SKM-1 treated with dmso at 0.1 percent for 144 hours (cell line): Measurements from ENCODE around the gene KRT15.

ENCODE experiments used
- DNase-seq: peaks from one replicate; lab custom pipeline; 2025; ENCODE audit not compliant: unreplicated experiment; lab: John Stamatoyannopoulos, UW

Gene KRT15

DNA sequence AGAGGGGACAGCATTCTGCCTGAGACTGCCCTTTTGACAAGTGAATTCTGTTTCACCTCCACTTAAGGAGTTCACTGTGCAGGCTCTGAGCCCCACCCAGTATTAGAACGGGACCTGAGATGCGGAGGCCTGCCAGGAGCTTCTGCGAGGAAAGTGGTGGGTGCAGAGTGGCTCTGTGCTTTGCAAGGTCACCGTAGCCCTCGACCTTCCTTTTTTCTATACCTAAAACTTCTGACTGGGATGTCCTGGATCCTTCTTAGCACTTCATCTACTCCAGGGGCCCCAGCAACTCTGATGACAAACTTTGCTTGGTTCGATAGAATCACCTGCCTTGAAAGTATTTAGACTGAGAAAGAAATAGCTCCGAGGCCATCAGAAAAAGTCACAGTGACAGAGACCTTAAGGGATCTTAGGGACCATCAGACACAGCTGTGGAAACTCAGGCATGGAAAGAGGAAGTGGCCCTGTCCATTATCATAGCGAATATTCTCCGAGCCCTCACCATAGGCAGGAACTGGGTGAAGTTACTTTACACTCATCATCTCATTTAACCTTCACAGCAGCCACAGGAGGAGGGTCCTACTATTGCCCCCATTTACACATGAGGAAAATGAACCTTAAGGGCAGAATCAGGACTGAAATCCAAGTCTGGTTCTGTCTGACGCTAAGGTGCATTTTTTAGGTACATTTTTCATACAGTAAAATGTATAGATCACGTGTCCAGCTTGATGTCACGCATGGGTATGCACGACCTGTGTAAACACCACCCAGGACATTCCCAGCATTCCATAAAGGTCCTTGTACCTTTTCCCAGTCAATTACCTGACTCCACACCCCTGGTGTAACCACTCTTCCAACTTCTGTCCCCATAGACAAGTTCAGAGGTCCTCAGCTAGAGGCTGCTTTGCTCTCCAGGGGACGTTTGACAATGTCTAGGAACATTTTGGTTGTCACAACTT lies 12.6 kb downstream of the KRT15 start:
- DNase-seq: peak; percentile 66

DNA sequence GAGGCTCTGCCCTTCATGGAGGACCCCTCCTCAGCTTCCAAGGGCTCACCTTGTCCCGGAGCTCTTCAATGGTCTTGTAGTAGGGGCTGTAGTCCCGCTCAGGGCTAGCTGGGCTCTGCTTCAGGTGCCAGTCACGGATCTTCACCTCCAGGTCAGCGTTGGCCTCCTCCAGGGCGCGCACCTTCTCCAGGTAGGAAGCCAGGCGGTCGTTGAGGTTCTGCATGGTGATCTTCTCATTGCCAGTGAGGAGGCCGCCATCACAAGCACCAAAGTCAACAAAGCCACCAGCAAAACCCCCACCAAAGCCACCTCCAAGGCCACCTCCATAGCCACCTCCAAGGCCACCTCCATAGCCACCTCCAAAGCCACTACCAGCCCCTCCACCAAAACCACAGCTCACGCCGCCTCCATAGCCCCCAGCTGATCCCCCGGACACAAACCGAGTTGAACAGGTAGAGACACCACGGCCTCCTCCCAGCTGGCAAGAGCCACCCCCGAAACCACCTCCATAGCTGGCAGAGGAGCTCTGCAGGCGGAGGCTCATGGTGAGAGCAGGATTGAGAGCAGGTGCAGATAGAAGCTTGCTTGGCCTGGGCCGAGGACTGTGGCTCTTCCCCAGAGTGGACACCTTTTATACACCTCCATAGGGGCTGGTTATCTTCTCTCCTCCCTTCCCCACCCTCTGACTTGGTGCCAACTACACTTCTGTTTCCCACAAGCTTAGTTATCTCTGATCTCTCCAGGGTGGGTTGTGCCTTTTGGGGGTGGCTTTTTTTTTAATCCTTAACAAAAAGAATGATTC lies 13.5 kb downstream of the KRT15 start, which contains the start of gene KRT13:
KRT13 (minus strand) TSS at position 606 of the 802 bp plus-strand sequence; CDS start at position 544, 62 bp downstream.
- no peak for DNase-seq

DNA sequence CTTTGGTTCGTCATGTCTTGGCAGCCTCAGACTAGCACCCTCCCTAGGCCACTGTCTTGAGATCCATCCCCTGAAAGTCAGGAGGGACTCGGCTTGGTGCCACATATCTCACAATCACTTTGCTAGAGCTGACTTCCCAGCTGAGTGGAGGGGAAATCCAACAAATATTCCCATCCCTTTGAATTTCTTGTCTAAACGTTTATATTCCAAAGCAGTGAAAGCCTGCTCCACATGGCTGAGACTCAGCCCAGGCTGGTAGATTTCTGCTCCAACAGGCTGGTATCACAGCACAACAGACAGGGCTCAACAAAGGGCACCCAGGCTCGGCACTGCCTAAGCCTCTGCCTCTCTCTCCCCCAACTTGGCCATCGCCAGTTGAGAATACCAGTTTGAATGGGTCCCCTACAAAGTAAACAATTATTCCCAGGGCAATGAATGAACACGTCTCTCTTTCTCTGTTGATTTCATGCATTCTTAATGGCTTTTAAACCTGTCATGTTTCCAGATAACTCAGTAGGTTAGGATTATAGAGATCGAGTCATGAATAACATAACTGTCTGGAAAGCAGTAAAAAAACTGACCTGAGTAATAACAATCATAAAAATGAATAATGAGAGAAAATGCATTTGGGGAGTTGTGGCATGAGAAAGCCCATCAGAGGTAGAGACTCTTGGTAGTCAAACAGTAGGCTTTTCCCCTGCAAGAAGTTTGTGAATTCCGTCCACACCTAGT lies 14.3 kb downstream of the KRT15 start:
- no peak for DNase-seq

DNA sequence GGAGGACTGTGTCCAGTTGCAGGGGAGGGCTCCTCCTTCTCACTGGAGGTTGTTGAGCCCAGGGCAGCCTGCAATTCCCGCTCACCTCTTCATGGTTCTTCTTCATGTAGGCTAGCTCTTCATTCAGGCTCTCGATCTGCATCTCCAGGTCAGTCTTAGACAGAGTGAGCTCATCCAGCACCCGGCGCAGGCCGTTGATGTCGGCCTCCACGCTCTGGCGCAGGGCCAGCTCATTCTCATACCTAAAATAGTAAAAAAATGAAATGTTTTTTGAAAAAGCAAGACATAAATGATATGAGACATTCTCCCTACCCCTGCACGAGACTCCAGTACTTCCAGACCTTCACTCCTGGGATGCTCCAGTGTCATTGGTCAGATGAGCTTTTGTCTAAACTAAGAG lies 15.5 kb downstream of the KRT15 start:
- DNase-seq: no peak

DNA sequence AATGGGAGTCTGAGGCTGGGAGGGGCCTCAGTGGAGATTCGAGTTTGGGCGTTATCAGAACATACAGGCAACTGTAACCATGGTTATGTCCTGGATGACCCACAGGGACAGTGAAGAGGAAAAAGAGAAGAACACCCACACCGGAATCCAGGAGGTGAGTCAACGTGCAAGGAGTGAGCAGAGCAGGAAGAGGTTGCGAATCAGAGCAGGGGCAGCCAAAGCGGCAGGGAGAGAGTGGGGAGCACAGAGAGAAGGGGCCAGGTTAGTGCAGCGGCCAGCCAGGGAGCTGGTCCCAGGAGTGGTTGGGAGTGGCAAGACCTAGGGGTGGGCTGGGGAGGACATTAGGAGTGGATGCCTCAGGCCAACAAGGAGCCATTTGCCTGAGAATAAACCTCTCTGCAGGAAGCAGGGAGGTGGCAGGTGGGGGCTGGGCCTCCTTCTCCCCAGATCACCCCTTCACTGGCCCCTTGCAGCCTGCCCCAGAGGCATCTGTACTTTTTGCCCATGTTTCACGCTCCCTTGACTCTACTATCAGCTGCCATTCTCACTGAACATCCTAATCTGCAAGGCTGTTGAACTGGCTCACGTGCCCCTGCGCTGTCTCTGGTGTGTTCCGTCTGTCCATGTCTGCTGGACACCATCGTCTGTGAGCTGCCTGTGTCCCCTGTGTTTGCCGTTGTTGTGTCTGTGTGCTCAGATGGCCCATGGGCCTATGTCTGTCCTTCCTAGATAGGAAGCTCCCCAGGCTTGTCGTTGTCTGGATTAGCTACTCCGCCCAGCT lies 18.4 kb downstream of the KRT15 start:
- DNase-seq: peak; percentile 43

DNA sequence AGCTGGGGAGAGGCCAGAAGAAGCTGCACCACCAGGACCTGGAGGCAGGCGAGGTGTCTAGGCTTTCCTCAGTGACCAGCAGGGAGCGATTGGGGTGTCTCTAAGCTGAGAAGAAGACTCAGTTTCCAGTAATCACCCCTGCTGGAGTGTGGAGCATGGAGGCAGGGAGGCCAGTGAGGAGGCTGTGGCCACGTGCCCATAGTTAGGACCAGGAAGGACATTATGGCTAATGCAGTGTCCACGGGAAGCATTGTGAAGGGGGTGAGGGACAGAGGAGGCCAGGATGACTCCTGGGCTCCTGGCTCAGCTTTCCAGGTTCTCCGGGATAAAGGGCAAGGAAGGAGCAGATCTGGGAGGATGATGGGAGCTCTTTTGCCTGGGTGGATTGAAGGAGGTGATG lies 19.0 kb downstream of the KRT15 start:
- no peak for DNase-seq

DNA sequence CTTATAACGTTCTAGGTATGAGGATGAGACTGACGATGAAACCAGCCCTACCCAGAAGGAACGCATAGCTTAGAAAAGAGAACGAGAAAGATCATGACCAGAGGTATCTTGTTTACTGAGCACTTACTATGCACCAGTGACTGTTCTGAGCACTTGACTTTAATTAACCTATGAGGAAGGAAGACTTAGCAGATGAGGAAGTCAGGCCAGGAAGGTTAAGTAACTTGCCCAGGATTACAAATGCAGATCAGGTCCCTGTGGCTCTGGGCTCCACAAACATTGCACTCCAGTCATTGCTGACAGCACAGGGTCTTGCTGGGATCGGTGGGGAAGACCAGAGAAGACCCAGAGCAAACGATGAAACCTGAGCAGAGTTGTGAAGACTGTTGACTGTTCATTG lies 20.4 kb downstream of the KRT15 start:
- peak; percentile 94 for DNase-seq

DNA sequence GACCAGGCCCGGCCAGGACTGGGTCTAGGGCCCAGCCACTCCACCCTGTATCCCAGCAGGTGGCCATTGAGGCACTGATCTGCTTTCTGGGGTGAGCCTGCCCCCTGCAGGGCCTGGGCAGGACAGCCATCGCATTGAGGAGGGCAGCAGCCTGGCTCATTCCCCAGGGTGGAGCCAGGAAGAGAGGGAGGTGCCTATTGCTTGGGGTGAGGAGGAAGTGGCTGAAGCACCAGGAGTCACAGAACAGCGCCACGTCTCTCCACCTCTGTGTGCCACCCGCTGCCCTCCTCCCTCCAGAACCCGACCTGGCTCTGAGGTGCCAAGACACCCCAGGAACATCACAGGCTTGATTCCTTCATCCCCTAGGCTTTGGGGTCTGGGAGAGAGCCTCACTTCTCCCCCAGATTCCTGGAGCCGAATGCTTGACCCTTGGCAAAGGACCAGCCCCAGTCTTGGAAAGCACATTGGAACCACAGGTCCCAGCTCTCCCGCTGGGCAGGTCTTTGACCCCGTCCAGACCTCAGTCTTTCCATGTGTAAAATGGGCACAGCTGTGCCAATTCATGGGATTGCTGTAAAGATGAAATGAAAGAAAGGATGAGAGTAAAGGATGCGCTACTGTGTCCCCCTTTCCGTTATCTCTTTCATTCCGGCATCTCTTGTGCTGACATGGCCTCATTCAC lies 21.7 kb downstream of the KRT15 start:
- DNase-seq: peak; percentile 97

DNA sequence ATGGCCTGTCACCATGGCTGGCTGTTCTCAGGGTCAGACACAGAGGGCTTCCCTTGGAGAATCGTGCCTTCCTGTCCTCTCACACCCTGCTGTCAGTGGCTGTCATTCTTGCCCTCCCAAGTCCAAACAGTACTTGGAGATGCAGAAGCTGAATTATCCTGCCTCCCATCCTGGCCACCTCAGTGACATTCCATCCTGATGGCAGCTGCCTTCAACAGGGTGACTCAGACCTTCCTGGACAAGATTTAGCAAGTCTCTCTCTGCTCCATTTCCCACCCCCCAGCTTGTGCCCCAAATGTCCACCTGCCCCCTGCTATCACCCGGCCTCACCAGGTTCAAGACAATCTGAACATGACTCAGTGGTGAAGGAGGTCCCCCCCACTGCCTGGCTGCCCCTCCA lies 24.2 kb downstream of the KRT15 start:
- DNase-seq: no peak

DNA sequence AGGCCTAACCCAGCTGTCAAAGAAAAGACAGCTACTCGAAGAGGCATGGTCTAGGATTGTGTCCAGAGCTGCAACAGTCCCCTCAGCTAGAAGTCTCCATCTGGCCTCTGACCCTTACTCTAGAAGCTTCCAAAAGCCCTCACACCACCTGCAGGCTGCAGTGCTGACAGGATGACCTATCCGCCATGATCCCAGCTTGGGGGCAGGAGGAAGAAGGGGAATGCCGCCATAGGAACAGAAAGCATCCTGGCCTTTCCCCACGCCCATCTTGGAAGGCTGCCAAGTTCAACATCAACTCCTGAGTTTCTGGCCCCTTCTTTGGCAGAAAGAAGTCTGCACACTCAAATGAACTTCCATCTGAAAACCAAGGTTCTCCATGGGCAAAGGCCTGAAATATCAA lies 25.9 kb downstream of the KRT15 start:
- DNase-seq: peak; percentile 87

DNA sequence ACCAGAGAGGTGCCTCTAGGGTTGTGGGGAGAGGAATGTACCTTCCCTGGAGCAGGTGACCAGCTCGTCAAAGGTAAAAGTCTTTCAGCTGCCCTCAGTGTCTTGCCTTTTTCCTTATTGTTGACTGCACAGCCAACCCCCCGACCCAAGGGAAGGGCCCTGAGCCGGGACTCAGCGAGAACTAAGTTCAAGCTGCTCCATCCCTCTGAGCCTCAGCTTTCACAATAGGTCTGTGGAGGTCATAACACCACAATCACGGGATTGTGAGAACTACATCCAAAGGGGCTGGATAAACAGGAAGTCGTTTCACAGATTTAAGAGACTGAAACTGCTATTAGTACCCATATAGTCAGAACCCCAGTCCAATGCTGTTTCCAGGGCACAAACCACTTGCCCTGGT lies 26.3 kb downstream of the KRT15 start:
- no peak for DNase-seq

DNA sequence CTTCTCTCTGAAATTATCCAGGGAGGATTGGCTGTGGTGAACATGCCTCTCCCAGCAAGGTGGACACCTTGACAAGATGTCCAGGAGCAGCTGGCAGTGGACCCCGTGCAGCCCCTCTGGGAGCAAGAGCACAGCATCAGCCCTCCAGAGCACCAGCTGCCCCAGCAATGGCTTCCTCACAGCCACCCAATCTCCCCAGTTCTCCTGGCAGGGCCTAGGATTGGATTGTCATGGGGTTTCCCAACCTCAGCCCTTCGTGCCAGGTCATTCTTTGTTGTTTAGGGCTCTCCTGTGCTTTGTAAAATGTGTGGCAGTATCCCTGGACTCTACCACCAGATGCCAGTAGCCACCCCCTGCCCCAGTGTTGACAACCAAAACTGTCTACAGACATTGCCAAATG lies 27.2 kb downstream of the KRT15 start:
- DNase-seq: no peak

DNA sequence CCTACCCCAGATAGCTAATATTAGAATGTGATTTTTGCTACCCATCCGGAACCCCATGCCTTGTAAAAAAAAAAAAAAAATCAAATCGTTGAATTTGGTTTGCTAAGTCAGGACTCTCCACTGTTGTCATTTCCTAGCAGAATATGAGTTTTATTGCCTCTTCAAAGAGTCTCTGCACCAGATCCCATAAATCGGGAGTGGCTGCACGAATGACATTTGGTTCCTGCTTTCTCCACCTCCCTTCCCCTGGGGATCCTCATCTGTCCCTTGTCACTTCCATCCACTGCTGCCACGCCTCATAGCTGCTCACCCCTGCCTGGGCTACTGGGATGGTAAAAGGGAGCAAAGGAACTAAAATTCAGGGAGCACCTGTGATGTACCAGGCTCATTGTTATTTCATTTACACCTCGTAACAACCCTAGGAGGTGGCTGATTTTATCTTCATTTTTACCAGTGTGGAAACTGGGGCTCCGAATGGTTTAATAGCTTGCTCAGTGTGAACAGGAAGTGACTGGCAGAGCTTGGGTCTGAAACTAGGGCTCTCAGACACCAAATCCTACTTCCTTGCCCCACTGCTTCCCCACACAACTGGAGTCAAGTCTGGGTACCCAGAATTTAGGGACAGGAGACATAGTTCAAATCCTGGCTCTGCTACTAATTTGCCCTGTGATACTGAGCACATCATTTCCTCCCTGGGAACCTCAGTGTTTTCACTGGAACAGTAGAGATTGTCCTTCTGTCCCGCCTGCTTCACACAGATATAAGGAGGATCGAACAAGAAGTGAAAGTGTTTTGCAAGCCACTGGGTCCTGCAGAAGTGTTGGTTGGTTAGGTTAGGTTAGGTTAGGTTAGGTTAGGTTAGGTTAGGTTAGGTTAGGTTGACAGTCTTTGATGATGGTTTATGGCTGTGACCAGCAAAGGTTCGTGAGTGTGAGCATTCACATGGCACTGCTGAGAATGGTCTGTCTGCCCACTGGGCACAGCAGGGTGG lies 28.4 kb downstream of the KRT15 start:
- DNase-seq: peak; percentile 6

DNA sequence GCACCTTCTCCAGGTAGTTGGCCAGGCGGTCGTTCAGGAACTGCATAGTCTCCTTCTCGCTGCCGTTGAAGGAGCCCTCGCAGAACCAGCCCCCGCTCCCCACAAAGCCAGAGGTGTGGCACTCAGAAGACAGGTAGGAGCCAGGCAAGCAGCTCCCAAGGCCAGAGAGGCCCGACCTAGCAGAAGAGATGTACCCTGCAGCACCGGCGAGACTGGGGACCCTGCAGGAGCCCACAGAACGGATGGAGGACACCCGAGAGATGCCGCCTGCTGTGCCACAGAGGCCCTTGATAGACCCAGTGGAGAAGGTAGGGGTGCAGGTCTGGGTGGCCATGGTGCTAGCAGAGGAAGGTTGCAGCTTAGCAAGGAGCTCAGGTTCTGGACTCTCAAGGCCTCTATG lies 29.2 kb downstream of the KRT15 start, which contains the start of gene KRT36:
KRT36 (minus strand) TSS at position 380 of the 400 bp plus-strand sequence; CDS start at position 334, 46 bp downstream.
- no peak for DNase-seq

DNA sequence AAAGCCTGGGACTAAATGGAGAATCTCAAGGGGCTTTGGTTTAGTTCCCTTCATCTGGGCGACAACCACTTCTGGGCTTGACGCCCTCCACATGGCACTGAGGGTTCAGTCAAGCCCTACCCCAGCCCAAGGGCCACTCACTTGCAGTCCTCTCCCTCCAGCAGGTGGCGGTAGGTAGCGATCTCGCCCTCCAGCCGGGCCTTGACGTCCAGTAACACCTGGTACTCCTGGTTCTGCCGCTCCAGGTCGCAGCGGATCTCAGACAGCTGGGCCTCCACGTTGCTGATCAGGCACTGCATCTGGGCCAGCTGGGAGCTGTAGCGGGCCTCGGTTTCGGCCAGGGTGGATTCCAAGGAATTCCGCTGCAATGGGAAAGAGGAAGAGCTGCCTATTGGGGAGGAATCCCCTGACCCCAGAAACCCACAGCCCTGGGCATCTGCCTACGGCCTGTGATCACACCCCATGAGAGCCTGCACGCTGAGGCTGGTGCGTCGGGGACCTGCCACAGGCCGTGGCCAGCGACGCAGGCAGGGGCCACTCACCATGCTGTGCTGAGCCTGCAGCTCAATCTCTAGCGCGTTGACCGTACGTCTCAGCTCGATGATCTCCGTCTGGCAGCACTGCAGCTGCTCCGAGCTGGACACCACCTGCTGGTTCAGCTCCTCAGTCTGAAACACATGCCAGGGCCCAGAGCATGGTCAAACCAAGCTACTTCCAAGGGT lies 31.7 kb downstream of the KRT15 start:
- DNase-seq: peak; percentile 43

DNA sequence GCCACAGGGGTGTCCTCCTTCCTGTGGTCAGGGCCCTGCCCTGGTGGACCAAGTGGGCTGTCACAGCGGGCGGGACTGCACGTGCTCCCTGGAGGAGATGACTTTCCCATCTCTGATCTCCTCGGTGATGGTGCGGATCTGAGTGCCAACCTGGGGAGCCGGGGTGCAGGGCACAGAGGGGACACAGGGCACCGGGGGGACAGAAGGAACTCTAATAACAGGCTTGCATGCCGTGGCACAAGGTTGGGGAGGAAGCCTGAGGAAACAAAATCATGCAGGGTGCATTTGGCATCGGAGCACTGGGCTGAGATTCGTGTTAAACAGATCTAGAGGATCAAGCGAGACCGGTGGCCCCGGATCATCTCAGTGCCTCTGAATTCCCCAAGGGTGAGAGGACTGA lies 32.4 kb downstream of the KRT15 start:
- DNase-seq: no peak

DNA sequence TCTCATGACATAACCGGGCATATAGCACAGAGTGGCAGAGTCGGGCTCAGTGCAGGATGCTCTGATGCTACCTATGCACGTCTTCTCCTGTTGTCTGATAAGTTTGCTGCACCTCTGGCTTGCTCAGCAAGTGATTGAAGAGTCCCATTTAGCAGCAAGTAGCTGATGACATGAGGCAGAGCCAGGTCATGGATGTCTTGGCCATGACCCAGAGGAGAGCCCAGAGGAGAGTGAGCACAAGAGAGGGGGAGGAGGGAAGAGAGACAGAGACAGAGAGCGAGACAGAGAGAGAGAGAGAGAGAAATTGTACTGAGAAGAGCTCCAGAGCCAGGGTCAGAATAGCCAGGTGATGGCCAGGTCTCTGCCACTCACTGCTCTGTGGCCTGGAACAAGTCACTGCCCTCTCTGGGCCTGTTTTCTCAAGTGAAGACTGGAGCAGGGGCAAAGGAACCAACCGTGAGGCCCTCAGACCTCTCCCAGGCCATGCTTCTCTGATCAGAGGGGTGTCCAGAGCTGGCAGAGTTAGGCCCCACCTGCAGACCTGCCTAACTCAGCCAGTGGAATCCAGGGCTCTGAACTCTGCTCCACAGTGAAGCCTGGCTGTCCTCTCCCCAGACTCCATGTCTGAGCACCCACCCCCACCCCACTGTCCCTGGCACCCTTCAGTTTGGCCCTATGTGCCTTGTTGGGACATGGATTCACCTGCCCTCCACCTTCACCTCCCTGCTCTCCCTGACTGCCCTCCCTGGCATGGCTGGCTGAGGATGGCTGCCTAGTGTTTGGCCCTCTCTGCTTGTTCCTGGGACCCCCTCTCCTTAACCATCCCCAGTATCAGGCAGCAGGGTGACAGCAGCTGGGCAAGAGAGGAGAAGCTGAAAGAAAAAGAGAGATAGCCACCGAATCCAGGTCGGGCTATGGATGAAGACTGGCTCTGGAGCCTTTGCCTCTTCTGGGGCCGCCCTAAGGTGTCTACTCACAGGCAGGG lies 33.5 kb downstream of the KRT15 start:
- DNase-seq: no peak
